ENCODE results near the gene OCSTAMP.

The OCSTAMP gene

GRCh38 chr20:46509523-46509922, 40.9 kb downstream of the OCSTAMP start:
- DNase-seq, result no peak

DNA sequence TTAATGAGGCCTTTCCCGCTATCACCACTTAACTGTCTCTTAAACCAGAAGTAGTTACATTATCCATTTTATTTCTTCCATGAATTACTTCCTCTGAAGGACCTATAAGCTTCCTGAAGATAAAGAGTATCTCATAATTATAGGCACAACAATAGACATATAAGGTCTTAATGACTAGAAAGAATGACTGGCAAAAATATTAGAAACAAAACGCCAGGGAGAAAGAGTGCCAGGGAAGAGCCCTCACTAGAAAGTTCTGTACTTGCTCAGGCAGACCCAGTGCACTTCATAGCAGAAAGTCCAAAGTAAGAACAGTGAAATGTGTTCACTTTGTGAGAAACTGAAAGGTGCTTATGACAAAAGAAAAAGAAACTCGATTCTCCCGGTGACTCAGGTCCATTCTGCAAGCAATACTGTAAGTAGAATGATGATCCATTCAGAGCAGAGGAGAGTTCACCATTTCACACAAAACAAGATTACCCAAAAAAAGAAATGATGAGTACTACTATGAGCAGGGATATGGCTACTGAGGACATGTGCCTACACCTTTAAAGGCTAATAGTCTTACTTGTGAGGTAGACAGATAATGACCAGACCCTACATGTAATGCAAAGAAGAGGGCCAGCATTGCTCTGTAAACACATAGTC, 42.6 kb downstream of the OCSTAMP start:
- no peak for DNase-seq

DNA sequence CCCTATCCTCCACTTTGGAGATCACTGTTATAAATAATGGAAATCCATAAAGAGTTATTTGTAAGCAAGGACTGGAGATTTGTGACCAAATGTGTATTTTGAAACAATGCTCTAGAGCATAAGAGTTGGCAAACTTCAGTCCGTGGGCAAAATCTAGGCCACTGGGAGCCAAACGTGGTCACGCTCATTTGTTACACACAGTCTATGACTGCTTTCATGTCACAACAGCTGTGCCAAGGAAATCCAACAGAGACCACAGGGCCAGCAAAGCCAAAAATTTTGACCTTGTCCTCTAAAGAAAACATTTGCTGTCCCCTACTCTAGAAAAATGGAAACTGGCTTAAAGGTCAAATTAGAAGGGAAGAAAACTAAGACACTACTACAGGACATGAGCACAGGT, 44.9 kb downstream of the OCSTAMP start:
- DNase-seq, result no peak

DNA sequence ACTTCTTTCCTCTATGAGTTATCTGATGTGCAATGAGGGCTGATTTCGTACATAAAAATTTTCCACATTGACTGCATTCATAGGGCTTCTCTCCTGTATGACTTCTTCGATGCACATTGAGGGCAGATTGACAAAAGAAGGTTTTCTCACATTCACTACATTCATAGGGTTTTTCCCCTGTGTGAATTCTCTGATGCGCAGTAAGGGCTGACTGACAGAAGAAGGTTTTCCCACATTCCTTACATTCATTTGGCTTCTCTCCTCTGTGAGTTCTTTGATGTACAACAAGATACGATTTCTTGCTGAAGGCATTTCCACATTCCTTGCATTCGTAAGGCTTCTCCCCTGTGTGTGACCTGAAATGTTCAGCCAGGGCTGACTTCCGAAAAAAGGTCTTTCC, 48.5 kb downstream of the OCSTAMP start:
- DNase-seq, result no peak

DNA sequence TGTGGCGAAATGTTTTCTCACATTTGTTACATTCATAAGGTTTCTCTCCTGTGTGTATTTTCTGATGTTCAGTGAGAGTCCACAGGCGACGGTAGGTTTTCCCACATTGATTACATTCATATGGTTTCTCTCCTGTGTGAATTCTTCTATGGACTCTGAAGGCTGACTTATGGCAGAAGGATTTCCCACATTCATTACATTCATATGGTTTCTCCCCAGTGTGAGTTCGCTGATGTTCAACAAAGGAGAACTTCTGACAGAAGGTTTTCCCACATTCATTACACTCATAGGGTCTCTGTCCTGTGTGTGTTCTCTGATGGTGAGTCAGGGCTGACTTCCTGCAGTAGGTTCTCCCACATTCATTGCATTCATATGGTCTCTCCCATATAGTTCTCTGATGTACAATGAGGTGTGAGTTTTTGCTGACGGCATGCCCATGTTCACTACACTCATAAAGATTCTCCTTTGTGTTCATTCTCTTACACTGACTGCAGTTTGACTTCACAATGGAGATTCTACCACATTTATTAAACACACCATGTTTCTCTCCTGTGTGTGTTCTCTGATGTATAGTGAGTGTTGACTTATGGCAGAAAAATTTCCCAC, 49.0 kb downstream of the OCSTAMP start:
- no peak for DNase-seq

- no peak for DNase-seq
These were observed 56.4 kb downstream of the OCSTAMP start for GRCh38 chr20:46494077-46494476.

- DNase-seq, result no peak
These were observed 59.1 kb downstream of the OCSTAMP start for GRCh38 chr20:46491354-46491753.

Data from SHP77 (cell line).